Endothelial cell of umbilical vein (primary cell): ENCODE measurements around the gene SLC12A7. TPM values are rescaled to one million over a fixed set of nuclear protein-coding genes. Genes with fewer than 3 reads are reported as not detected.

Experiments used
- BruUV-seq: library from RNA; stranded (reverse); fragments of 400-500 nt; replicated peaks from 2 replicates; lab custom pipeline; 2021; lab: Mats Ljungman, UMichigan
- CTCF ChIA-PET: fragments of 300-600, 350-600 bp; sonication (Branson Sonifier 250); formaldehyde crosslinking; loops from one replicate; lab custom pipeline; 2021; ENCODE audit warnings: antibody characterized with exemption, inconsistent platforms; lab: Charles Lee
- POLR2A ChIA-PET: fragments of 300-600, 350-600 bp; sonication (Branson Sonifier 250); formaldehyde crosslinking; loops from one replicate; lab custom pipeline; 2021; ENCODE audit warnings: antibody characterized with exemption, inconsistent platforms; lab: Charles Lee
- DNase-seq: peaks from one replicate; pipeline ENCODE4 v3.0.0-alpha.2; 2011; ENCODE audit warnings: low read depth, low spot score
- FAIRE-seq: peaks from 2 replicates; lab custom pipeline; 2011; peaks lifted over from hg19 to GRCh38; lab: Jason Lieb, UNC
- H2AFZ ChIP-seq: 2 replicates; pipeline ENCODE4 v1.6.0; 2012; ENCODE audit warnings: low read depth, low read length, control low read depth, inconsistent platforms
- H3K27ac ChIP-seq: 2 replicates; pipeline ENCODE4 v1.5.1; 2011; ENCODE audit warnings: low read depth, mild to moderate bottlenecking, control low read depth, low read length, moderate library complexity; ENCODE audit not compliant: insufficient read depth
- H3K27me3 ChIP-seq, 2 experiments: 2 replicates each; pipeline versions ENCODE4 v1.6.0 to v1.6.1; 2011; ENCODE audit warnings: low read length in 2 of 2, mixed read lengths in 1 of 2; ENCODE audit not compliant: control insufficient read depth in 2 of 2, insufficient read depth in 2 of 2
- H3K36me3 ChIP-seq, 2 experiments: 2 replicates in 1 of 2; 3 replicates in 1 of 2; pipeline ENCODE4 v1.5.1; 2011; ENCODE audit warnings: low read length in 2 of 2, mild to moderate bottlenecking in 1 of 2, moderate library complexity in 1 of 2; ENCODE audit not compliant: control insufficient read depth in 2 of 2, insufficient read depth in 2 of 2; ENCODE audit errors: extremely low read depth in 1 of 2
- H3K4me1 ChIP-seq: 3 replicates; pipeline ENCODE4 v1.5.1; 2011; ENCODE audit warnings: mild to moderate bottlenecking, low read length; ENCODE audit not compliant: control insufficient read depth, insufficient read depth; ENCODE audit errors: extremely low read depth
- H3K4me2 ChIP-seq: 2 replicates; pipeline ENCODE4 v1.6.1; 2011; ENCODE audit warnings: low read length, control low read depth, mixed read lengths; ENCODE audit not compliant: insufficient read depth
- H3K4me3 ChIP-seq, 3 experiments: fragments of 200-600 bp in 1 of 3; sonication (generic), shearing (Covaris generic) in 1 of 3; replicated peaks in 1 of 3; 2 replicates each; pipeline ENCODE4 v1.5.1; 2011 to 2016; ENCODE audit warnings: control low read depth in 3 of 3, low read length in 3 of 3, mild to moderate bottlenecking in 2 of 3, inconsistent platforms in 1 of 3, low read depth in 1 of 3, moderate library complexity in 1 of 3; ENCODE audit not compliant: insufficient read depth in 1 of 3
- H3K79me2 ChIP-seq: 2 replicates; pipeline ENCODE4 v1.6.0; 2012; ENCODE audit warnings: low read length, inconsistent platforms; ENCODE audit not compliant: control insufficient read depth, insufficient read depth
- H3K9ac ChIP-seq: replicated peaks from 2 replicates; pipeline ENCODE3; 2011; ENCODE audit warnings: low read length, control low read depth; ENCODE audit not compliant: insufficient read depth; ENCODE audit errors: extremely low read depth
- H3K9me1 ChIP-seq: replicated peaks from 3 replicates; pipeline ENCODE4 v1.6.0; 2011; ENCODE audit warnings: mild to moderate bottlenecking, low read length; ENCODE audit not compliant: control insufficient read depth, insufficient read depth; ENCODE audit errors: extremely low read depth
- H3K9me3 ChIP-seq: replicated peaks from 2 replicates; pipeline ENCODE4 v1.5.1; 2012; ENCODE audit warnings: low read length, inconsistent platforms; ENCODE audit not compliant: control insufficient read depth, insufficient read depth
- H4K20me1 ChIP-seq: replicated peaks from 2 replicates; pipeline ENCODE3; 2011; ENCODE audit warnings: mild to moderate bottlenecking, low read length; ENCODE audit not compliant: control insufficient read depth, insufficient read depth; ENCODE audit errors: extremely low read depth
- CTCF ChIP-seq, 2 donors: IDR thresholded peaks; 1 replicate in 1 of 2; 2 replicates in 1 of 2; pipeline ENCODE4 v1.5.1; 2011; ENCODE audit warnings: low read length in 2 of 2, mild to moderate bottlenecking in 2 of 2, moderate library complexity in 2 of 2, control low read depth in 1 of 2, inconsistent platforms in 1 of 2, low read depth in 1 of 2; ENCODE audit not compliant: insufficient read depth in 1 of 2; ENCODE audit errors: extremely low read depth in 1 of 2
- EZH2 ChIP-seq: IDR thresholded peaks from 2 replicates; pipeline ENCODE4 v1.6.1; 2012; ENCODE audit warnings: borderline replicate concordance, low read depth, mild to moderate bottlenecking, moderate library complexity, low read length, inconsistent platforms; ENCODE audit not compliant: severe bottlenecking
- FOS ChIP-seq: IDR thresholded peaks from 2 replicates; pipeline ENCODE4 v1.6.1; 2011; ENCODE audit warnings: mild to moderate bottlenecking, low read length, moderate library complexity, borderline replicate concordance; ENCODE audit not compliant: insufficient read depth
- GATA2 ChIP-seq: IDR thresholded peaks from 2 replicates; pipeline ENCODE4 v1.7.0; 2011; ENCODE audit warnings: low read depth, mild to moderate bottlenecking, moderate library complexity, mixed read lengths, low read length; ENCODE audit not compliant: insufficient read length, insufficient read depth
- JUN ChIP-seq: IDR thresholded peaks from 2 replicates; pipeline ENCODE4 v1.6.1; 2011; ENCODE audit warnings: borderline replicate concordance, low read depth; ENCODE audit not compliant: insufficient read length, insufficient read depth
- MAX ChIP-seq: IDR thresholded peaks from 2 replicates; pipeline ENCODE4 v1.6.1; 2011; ENCODE audit not compliant: insufficient read depth, insufficient read length
- MYC ChIP-seq: IDR thresholded peaks from one replicate; pipeline ENCODE4 v1.6.1; 2011; ENCODE audit warnings: mild to moderate bottlenecking, low read depth, low read length
- POLR2A ChIP-seq: IDR thresholded peaks from 2 replicates; pipeline ENCODE4 v1.6.1; 2012; ENCODE audit warnings: low read depth, mild to moderate bottlenecking, control low read depth, low read length
- POLR2AphosphoS5 ChIP-seq: IDR thresholded peaks from 2 replicates; pipeline ENCODE4 v1.6.1; 2012; ENCODE audit warnings: low read depth, mild to moderate bottlenecking, control low read depth, low read length, moderate library complexity; ENCODE audit not compliant: insufficient read depth
- dilution Hi-C: fragments of 300-500 bp; cut with MboI; formaldehyde crosslinking; loops from one replicate; pipeline ENCODE4 v1.15.0; 2019; ENCODE audit warnings: low sequenced_read_pairs; ENCODE audit not compliant: extremely low pct_ligation_motif_present
- intact Hi-C: fragments of 100-400 bp; cut with micrococcal nuclease; formaldehyde crosslinking; loops from one replicate; pipeline ENCODE4 v1.10.0; 2022
- polyA plus RNA-seq, 4 experiments: library from polyadenylated mRNA; depleted of rRNA in 3 of 4; stranded (reverse) in 3 of 4; unstranded in 1 of 4; fragments of >200 nt; gene quantifications; 2 replicates each; pipeline versions ENCODE4 v1.2.1 to v1.2.3, GENCODE V29; 2011 to 2012; ENCODE audit warnings: missing spikeins in 1 of 4
- total RNA-seq: library from RNA; stranded (reverse); gene quantifications from 2 replicates; pipeline ENCODE4 v1.2.3, GENCODE V29; 2021

The SLC12A7 gene
- total and polyA plus RNA-seq, 2 donors (not counting 3 experiments of a cell fraction or from before 2014, with no cell fraction given): 16.4 to 38.8 TPM

DNA sequence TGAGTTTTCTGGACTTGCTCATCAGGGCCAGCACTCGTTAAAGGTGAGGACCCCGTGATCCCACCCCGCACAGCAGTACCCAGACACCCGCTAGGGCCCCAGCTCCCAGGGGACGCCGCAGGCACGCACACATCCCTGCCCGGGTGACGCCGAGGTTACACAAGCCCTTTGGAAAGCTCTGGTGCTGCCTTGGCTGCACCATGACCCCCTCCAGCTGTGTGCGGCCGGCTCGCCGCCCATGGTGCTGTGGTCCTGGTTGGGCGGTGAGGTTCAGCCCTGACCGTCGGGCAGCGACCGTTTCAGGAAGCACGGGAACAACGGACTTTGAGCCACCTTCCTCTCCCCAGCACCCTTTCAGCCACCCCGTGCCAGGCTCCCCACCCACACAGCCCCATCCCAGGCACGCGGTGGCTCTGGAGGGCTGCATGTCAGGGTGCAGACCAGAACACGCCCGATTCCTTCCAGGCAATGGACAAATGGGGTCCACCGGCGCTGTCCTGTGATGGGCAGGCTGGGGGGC is 7.5 kb upstream of the SLC12A7 start:
- POLR2A ChIA-PET: no interaction called here
- H4K20me1 ChIP-seq: no peaks in the 10 kb centered on the region
- H3K9me3 ChIP-seq: no peaks in the 10 kb centered on the region
- no peak overlapping the region for H3K4me2 ChIP-seq
- H3K27me3 ChIP-seq: no peaks in the 10 kb centered on the region
- no peak overlapping the region for H3K9ac ChIP-seq
- H3K36me3 ChIP-seq: no peaks in the 10 kb centered on the region
- dilution Hi-C loops: no loop called here
- no peaks in the 10 kb centered on the region for H3K79me2 ChIP-seq
- no TSS peak for BruUV-seq
- no peak overlapping the region for H3K27ac ChIP-seq
- no peak for FAIRE-seq
- DNase-seq: no peak
- CTCF ChIA-PET: no interaction called here
- intact Hi-C loops: no loop called here
- no peak for TF ChIP-seq FOS
- TF ChIP-seq CTCF (IDR thresholded peaks at IDR 0.05; ENCODE audit: extremely low read depth in 1 of 2, insufficient read depth in 1 of 2, low read depth in 1 of 2, low read length in 2 of 2): no peak
- no peak for TF ChIP-seq POLR2AphosphoS5
- no peak for TF ChIP-seq POLR2A
- H3K9me1 ChIP-seq: no peaks in the 10 kb centered on the region
- no peak overlapping the region for H2AFZ ChIP-seq
- no peak overlapping the region for H3K4me3 ChIP-seq
- no peaks in the 10 kb centered on the region for H3K4me1 ChIP-seq

GRCh38 chr5:1118738-1119137 is 6.9 kb upstream of the SLC12A7 start:
- intact Hi-C loops: no loop called here
- dilution Hi-C loops: no loop called here
- CTCF ChIA-PET: no interaction called here
- Histone ChIP-seq H3K27ac (no peak overlapping the region), H3K4me2 (no peak overlapping the region), H3K4me3 (no peak overlapping the region), H3K9me3 (no peaks in the 10 kb centered on the region), H3K9ac (no peak overlapping the region), H3K79me2 (no peaks in the 10 kb centered on the region), H3K27me3 (no peaks in the 10 kb centered on the region), H3K36me3 (no peaks in the 10 kb centered on the region), H3K9me1 (no peaks in the 10 kb centered on the region), H2AFZ (no peak overlapping the region), H3K4me1 (no peaks in the 10 kb centered on the region), H4K20me1 (no peaks in the 10 kb centered on the region)
- FAIRE-seq: no peak
- no TSS peak for BruUV-seq
- POLR2A ChIA-PET: no interaction called here
- no peak for TF ChIP-seq POLR2A
- TF ChIP-seq JUN: no peak
- no peak for TF ChIP-seq POLR2AphosphoS5
- no peak for TF ChIP-seq MAX
- TF ChIP-seq MYC: no peak
- TF ChIP-seq GATA2: no peak
- no peak for TF ChIP-seq EZH2
- no peak for TF ChIP-seq CTCF (IDR thresholded peaks at IDR 0.05; ENCODE audit: extremely low read depth in 1 of 2, insufficient read depth in 1 of 2, low read depth in 1 of 2, low read length in 2 of 2)
- TF ChIP-seq FOS: no peak
- DNase-seq: no peak
